EH (cell line): ENCODE data around the gene SMAGP.
"Not testable (repeated sequence)": the region's sequence is repeated elsewhere in the genome, so short reads cannot be mapped to it uniquely, and the experiment has no call there.

Experiments
- DNase-seq: peaks from one replicate; pipeline ENCODE4 v3.0.0-alpha.2; 2015; ENCODE audit warnings: low read depth

SMAGP gene

DNA sequence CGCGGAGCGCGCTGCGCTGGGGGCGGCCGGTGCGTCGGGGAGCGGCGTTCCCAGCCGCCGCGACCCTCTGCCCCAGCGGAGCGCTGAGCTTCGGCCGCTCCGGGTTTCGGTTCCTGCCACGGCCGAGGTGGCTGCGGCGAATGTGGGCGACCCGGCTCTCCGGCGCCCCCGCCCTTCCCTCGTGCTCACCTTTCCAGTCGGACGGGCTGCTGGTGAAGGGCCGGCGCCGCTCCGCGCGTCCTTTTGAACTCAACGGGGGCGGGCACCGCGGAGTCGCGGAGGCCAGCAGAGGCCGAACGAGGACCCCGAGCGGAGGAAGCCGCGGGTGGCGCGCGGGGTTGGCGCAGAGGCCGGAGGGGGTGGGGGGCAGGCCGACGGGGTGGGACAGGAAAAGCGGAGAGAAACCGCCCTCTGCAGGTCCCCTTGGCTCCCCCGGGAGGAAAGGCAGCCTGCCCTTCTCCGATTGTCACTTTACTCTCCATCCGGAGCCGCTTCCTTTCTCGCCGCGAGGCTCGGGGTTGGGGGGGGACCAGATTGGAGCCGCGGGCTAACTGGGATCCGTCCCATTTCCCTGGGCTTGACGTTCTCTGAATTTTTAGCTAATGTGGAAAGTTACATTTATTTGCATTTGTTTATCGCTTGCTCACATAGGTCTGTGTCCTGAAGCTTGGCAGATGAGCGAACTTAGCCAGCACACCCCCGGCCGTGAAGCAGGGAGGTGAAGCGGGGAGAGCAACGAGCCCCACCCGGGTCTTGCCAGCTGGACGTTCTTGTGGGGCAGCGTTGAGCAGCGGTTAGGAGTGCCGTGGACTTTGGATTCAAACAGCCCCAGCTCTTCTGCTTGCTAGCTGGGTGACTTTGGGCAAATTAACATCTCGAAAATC is at the start of gene SMAGP:
SMAGP (minus strand) TSS at position 349 of the 884 bp plus-strand sequence. CDS start 1,137 bp downstream, outside the sequence.
- DNase-seq = peak; percentile 70

DNA sequence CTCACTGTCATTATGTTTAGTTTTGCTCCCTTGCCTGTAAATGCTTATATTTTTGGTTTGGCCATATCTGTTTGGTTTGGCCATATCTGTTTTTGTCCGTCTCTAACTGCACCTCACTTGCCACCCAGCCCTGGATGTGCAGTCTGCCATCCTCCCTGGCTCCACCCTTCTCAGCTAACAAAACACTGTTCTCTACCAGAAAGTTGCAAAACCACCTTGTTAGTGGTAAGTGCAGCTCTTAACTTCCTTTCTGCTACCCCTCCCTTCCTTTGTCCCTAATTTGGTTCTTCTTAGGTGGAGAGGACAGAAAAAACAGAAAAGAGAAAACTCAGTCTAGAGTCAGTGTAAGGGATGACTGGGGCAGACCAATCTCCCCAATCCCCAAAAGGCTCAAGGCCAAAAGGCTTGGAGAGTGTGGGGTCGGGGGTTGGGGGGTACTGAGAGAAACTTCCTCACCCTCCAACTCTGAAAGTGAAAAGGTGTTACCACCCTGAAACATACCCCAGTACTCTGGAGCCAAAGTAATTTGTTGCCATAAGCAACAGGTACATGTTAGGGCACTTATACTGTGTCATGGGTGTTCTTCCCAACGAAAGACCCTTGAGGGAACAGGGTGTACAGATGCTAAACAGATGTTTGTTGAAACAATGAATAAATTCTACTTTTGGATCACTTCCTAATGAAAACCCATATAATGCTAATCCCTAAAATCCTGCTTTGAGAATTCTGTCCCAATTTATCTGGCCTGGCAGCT is 48.8 kb upstream of the SMAGP start:
- no peak for DNase-seq

DNA sequence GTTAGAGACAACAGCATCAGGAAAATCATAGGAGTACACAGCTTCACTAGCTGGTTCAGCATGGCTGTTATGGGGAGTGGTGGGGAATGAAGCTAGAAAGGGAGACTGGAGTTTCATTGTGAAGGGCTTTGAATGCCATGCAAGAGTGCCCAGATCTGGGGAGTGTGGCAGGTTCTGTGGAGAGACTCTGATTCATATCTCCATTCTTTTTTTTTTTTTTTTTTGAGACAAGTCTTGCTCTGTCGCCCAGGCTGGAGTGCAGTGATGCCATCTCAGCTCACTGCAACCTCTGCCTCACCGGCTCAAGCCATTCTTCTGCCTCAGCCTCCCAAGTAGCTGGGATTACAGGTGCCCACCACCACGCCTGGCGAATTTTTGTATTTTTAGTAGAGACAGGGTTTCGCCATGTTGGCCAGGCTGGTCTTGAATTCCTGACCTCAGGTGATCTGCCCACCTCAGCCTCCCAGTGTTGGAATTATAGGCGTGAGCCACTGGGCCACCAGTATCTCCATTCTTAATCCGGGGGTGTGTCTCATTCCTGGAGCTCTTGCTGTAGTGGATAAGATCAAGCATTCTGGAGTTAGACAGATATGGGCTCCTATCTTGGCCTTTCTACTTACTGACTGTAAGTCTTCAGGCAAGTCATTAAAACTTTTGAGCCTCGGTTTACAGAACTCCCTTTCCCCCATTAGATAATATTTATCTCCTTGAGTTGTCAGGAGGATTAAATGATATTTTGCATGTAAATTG is 48.0 kb upstream of the SMAGP start:
- not testable (repeated sequence) for DNase-seq

GRCh38 chr12:51311389-51311788 is 41.2 kb upstream of the SMAGP start:
- DNase-seq = no peak

DNA sequence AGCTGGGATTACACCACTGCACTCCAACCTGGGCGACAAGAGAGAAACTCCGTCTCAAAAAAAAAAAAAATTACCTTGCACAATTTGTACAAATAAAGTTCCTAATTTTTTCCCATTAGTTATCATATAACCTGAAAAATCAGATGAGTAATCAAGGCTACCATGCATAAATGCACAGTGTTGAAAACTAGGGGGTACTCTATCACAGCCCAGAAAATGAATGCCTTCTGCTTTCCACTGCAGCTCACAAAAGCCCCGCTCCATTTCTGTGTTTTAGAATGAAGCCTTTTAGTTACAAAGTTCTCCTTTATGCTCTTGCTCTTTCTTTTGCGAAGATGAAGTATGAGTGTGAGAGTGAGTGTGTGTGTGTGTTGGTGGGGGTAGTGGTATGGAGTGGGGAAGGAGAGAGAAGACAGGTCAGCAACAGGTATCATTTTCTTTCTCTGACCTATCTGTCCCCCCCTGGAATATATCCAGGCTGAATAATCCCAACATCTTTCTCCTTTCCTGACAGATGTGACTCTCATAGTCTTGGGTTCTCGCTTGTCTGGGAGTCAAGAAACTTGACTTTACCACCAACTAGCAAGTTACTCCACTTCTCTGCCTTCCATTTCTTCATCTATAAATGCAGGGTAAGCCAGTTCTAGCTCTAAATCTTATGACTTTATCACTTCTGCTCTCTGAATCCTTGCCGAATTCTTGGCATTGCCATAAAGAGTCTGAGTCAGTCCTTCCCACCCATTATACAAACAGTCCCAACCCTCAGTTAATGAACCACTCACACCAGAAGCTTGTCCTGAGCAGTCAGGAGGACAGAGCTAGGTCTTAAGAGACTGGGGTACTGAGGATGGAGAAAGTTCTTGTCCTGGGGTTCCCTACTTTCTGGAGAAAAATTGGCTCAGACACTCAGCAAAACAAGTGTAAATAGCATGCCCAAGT is 37.7 kb upstream of the SMAGP start:
- DNase-seq = peak; percentile 91

GRCh38 chr12:51306507-51306906 is 36.3 kb upstream of the SMAGP start:
- DNase-seq = no peak

GRCh38 chr12:51300768-51301167 is 30.6 kb upstream of the SMAGP start:
- DNase-seq = not testable (repeated sequence)

GRCh38 chr12:51295651-51296050 is 25.4 kb upstream of the SMAGP start:
- DNase-seq = no peak

- DNase-seq = not testable (repeated sequence)
Observed at GRCh38 chr12:51294097-51294496, 23.9 kb upstream of the SMAGP start.

DNA sequence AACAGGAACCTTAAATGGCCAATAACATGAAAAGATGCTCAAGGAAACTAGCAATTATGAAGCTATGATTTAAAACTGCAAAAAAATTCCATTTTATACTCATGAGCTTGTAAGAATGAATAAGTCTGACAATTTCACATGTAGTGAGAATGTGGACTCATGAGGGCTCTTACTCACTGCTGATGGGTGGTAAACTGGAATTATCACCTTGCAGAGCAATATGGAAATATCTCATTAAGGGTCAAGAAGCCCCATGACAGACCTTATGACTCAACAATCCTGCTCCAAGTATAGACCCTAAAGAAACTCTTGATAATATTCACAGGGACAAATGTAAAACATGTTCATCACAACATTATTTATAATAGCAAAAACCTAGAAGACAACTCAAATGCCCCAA is 23.5 kb upstream of the SMAGP start:
- DNase-seq = no peak

DNA sequence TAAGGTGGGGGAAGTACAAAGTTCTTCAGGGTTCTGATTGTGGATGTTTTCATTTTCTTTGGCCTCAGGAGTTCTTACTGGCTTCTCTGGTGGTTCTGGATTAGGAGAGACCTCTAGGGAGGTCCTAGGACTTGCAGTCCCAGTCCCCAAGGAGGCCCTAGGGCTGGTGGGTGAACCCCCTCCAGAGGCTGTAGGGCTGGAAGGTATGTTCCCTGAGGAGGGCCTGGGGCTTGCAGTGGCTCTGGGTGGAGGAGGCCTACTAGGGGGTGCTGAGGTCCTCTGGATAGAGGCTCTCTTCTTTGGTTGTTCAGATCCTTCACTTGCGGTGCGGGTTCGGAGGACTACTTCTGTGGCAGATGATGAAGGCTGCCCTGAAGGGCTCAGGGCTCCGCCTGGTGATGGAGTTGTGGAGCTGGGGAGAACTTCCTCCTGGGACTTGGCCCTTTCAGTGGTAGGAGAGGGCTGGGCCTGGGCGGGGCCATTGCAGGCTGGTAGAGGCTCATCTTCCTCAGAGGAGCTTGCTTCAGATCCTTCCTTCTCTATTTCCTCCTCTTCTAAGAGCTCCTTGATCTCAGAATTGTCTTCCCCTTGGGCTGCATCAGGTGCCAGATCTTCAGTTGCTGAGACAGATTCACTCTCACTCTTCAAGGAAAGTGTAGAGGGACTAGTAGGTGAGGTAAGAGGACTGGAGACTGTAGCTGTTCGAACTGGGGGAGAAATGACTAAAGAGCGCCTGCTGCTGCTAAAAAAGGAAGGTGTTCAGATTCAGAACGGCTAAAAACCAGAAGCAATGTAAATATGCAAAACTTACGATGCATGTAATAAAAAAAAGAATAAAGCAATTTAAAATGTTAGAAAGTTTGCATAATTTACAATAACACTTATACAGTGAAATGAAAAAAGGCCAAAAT is 21.6 kb upstream of the SMAGP start:
- DNase-seq = not testable (repeated sequence)

DNA sequence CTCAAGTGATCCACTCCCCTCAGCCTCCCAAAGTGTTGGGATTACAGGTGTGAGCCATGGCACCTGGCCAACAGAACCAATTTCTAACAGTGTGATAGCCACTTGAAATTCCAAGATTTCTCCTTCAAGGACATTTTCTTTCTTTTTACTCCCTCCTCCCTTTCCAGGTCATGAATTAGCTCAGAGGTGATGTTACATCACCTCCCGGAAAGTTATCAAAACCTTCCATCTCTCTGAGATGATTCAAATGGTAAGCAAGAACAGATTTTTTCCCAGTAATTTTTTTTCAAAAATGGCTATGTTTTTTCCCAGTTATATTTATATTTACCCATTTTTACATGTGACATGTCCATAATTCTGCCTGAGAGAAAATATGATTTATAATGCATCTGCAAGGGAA is 15.6 kb upstream of the SMAGP start:
- DNase-seq = no peak

DNA sequence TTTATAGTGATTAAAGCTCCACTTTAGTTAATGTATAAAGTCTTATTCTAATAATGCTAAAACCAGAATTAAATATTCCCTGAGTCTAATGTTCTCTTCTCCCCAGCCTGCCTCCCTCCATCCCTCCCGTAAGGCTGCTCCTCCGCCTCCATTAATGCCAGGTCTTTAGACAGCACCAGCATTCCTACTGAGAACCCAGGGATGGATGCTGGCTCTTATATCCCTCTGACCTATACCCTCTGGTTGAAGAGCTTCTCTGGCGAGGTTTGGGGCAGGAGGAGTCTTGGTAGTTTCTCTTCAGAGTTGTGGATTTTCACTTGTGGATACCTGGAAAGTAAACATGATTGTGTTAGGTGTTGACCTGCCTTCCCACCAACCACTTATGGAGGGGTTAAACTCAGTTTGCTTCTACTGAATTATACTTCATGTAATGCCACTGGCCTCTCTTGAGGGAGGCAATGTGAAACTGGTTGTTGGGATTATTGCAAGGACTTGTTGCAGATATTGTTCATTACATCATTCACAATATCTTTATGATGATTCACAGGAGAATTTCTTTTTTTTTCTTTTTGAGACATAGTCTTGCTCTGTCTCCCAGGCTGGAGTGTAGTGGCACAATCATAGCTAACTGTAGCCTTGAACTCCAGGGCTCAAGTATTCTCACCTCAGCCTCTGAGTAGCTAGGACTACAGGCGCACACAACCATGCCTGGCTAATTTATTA is 11.1 kb upstream of the SMAGP start:
- DNase-seq = peak; percentile 66

GRCh38 chr12:51275088-51275487 is 4.9 kb upstream of the SMAGP start:
- DNase-seq = no peak

GRCh38 chr12:51272810-51273209 is 2.6 kb upstream of the SMAGP start:
- not testable (repeated sequence) for DNase-seq

GRCh38 chr12:51270951-51271518 is 820 bp upstream of the SMAGP start:
- DNase-seq = peak; percentile 88

GRCh38 chr12:51269174-51270066 is 795 bp downstream of the SMAGP start:
- peak; percentile 57 for DNase-seq

GRCh38 chr12:51265024-51265423 is 5.2 kb downstream of the SMAGP start:
- no peak for DNase-seq
